ENCODE measurements around the gene IER5L.

The IER5L gene

DNA sequence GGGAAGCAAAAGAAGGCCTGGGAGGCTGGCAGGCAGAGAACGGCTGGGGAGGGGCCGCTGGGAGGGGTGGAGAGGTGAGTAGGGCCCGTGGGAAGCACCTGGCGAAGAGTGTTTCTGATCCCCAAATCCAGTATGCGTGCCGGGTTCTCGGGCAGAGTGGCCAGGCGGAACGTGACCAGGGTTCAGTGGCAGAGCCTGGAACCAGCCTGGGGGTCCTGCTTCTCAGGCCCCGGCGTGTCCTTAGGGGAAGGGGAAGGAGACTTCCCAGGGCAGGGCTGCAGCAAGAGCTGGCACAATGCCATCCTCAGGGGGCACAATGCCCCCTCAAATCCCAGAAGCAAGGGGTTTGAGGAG is 25.5 kb upstream of the IER5L start:
- Histone ChIP-seq H3K27me3 (no peaks in the 10 kb centered on the region), H3K4me3 (peak overlapping the region; percentile 60 to 71), H3K27ac (peak overlapping the region; percentile 92 to 93), H3K36me3 (no peaks in the 10 kb centered on the region), H3K4me1 (peaks cover 3 to 15% (median 8%) of the 10 kb centered on the region in 4 donors), H3K9me3 (no peaks in the 10 kb centered on the region)
- DNase-seq, result no peak
- intact Hi-C loops (cut with DNase I; ENCODE audit: low total_unique reads), result loop anchor here (10.0 kb wide), 1 partner anchor 51 kb away; no protein-coding TSS in a partner anchor
- TF ChIP-seq, protein P1, sequence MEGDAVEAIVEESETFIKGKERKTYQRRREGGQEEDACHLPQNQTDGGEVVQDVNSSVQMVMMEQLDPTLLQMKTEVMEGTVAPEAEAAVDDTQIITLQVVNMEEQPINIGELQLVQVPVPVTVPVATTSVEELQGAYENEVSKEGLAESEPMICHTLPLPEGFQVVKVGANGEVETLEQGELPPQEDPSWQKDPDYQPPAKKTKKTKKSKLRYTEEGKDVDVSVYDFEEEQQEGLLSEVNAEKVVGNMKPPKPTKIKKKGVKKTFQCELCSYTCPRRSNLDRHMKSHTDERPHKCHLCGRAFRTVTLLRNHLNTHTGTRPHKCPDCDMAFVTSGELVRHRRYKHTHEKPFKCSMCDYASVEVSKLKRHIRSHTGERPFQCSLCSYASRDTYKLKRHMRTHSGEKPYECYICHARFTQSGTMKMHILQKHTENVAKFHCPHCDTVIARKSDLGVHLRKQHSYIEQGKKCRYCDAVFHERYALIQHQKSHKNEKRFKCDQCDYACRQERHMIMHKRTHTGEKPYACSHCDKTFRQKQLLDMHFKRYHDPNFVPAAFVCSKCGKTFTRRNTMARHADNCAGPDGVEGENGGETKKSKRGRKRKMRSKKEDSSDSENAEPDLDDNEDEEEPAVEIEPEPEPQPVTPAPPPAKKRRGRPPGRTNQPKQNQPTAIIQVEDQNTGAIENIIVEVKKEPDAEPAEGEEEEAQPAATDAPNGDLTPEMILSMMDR (IDR thresholded peaks at IDR 0.05), result no peak

DNA sequence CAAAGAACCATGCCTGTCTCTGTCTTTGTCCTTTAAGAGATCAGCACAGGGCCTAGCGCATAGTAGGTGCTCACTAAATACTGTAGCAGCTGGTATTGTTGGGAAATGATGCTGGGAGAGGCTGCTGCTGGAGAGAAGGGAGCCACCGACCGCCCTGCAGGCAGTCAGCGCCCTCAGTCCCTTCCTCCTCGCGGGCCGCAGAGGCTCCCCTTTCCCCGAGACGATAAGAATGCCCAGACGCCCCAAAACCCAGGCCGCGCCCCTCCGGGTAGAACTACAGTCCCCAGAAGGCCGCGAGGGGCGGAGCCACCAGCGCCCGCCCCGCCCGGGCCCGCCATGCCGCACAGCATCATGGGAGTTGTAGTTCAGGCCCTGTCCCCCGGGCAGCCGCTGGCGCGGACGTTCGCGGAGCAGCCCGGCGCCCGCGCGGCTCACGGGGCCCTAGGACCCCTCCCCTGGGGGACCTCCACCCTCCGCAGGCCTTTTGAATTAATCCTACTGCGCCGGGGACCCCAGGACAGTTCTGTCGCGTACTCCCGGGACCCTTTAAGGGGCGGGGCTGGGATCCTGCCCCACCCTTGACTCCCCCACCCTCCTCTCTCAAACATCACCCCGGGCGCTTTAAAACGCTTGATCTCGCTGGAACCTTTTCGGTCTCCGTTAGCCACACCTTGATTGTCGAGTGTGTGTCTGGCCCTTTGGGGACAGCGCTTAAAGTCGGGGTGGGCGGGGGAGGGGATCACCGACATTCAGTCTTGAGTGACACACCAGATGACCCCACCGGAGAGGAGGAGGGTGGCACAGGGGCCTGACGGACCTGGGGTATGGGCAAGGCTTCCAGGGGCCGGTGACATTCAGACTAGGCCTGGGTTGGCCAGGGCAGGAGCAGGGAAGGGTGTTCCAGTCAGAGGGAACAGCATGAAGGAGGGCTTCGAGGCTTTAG is 24.8 kb upstream of the IER5L start:
- no peaks in the 10 kb centered on the region for H3K36me3 ChIP-seq
- peak overlapping the region; percentile 60 to 71 for H3K4me3 ChIP-seq
- H3K4me1 ChIP-seq, result peaks cover 4 to 21% (median 14%) of the 10 kb centered on the region in 4 donors
- intact Hi-C loops (cut with DNase I; ENCODE audit: low total_unique reads), result loop anchor here (10.0 kb wide), 1 partner anchor 52 kb away; no protein-coding TSS in a partner anchor
- TF ChIP-seq, protein P1 (IDR thresholded peaks at IDR 0.05), result no peak
- H3K27ac ChIP-seq, result peak overlapping the region; percentile 92 to 93
- DNase-seq, result peak; percentile 85 to 90
- H3K27me3 ChIP-seq, result no peaks in the 10 kb centered on the region
- no peaks in the 10 kb centered on the region for H3K9me3 ChIP-seq

GRCh38 chr9:129201866-129202265 is 23.8 kb upstream of the IER5L start:
- Histone ChIP-seq H3K27me3 (no peaks in the 10 kb centered on the region), H3K36me3 (no peaks in the 10 kb centered on the region), H3K4me1 (peaks cover 4 to 24% (median 15%) of the 10 kb centered on the region in 4 donors), H3K4me3 (no peak overlapping the region), H3K27ac (no peak overlapping the region), H3K9me3 (no peaks in the 10 kb centered on the region)
- TF ChIP-seq, protein P1 (IDR thresholded peaks at IDR 0.05), result no peak
- intact Hi-C loops (cut with DNase I; ENCODE audit: low total_unique reads), result loop anchor here (10.0 kb wide), 1 partner anchor 53 kb away; no protein-coding TSS in a partner anchor
- no peak for DNase-seq

DNA sequence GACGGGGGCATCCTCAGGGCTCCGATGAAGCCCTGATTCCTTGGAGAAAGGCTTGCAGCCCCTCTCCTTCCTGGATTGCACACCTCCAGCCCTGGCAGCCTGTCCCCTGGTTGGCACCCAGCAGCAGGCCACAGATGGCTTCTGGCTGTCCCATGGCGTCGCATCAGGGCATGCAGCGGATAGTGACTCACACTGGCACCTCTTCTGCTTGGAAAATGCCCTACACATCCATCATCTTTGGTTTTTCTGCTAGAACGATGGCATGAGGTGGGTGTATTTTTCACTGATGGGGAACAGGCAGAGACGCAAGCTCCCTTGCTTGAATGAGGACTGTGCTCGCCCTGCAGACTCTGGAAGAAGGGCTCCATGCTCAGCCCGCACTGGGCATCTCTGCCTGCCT is 23.2 kb upstream of the IER5L start:
- Histone ChIP-seq H3K27ac (no peak overlapping the region), H3K27me3 (no peaks in the 10 kb centered on the region), H3K4me1 (peaks cover 4 to 24% (median 15%) of the 10 kb centered on the region in 4 donors), H3K4me3 (no peak overlapping the region), H3K9me3 (no peaks in the 10 kb centered on the region), H3K36me3 (no peaks in the 10 kb centered on the region)
- TF ChIP-seq, protein P1 (IDR thresholded peaks at IDR 0.05), result no peak
- no peak for DNase-seq
- intact Hi-C loops (cut with DNase I; ENCODE audit: low total_unique reads), result loop anchor here (10.0 kb wide), 1 partner anchor 54 kb away; no protein-coding TSS in a partner anchor

DNA sequence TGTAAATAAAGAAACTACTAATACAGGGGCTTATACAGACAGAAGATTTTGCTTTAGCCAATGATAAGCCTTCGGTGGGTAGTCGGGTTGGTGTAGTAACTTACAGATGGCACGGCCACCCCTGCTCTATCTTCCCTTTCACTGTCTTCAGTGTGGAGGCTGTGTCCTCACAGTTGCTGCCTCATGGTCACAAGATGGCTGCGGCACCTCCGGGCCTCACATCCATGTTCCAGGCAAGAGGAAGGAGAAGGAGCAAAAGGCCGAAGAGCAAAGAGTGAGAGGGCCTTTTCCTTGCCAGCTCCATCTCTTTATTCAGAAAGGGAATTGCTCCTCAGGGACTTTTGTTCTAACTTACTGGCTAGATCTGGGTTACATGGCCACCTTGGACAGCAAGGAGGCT is 22.2 kb upstream of the IER5L start:
- intact Hi-C loops (cut with DNase I; ENCODE audit: low total_unique reads), result loop anchor here (10.0 kb wide), 1 partner anchor 55 kb away; no protein-coding TSS in a partner anchor
- Histone ChIP-seq H3K9me3 (no peaks in the 10 kb centered on the region), H3K36me3 (no peaks in the 10 kb centered on the region), H3K4me1 (peaks cover 4 to 24% (median 15%) of the 10 kb centered on the region in 4 donors), H3K4me3 (no peak overlapping the region), H3K27me3 (no peaks in the 10 kb centered on the region), H3K27ac (no peak overlapping the region)
- no peak for DNase-seq
- TF ChIP-seq, protein P1 (IDR thresholded peaks at IDR 0.05), result no peak
